Measurements from ENCODE around the gene ATRNL1.
"Not testable (repeated sequence)": the region's sequence is repeated elsewhere in the genome, so short reads cannot be mapped to it uniquely, and the experiment has no call there.

Gene ATRNL1

DNA sequence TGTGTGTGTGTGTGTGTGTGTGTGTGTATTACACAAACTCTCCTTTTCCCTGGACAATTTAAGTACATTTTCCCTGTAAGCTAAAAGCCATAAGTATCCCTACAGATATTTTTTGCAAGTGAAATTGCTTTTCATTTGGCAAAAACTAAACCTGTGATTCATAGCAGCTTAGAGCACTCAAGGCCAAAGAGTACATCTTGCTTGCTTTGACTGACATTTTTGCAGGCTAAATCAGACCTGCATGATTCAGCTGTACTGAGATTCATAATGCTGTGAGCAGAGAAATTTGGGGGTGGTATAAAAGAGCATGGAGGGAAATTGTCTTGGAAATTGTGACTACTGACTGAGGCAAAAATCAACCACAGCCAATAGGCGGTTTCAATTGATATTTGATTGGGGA is 679.4 kb downstream of the ATRNL1 start:
- DNase-seq, result no peak

DNA sequence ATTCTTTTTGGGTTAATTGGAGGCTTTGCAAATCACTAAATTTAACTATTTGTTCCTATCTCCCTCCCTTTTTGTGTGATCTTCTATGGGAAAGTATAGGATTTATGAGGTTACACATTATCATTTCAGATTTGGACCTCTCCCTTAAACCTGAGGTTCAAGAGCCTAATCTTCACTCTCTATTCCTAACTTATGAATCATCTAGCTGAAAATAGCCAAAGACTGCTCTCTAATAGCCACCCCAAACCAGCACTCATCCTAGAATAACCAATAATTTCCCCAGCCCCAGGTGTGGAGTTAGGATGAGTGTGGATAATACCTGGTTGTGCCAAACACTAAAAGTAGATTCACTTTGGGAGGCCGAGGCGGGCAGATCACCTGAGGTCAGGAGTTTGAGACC is 680.7 kb downstream of the ATRNL1 start:
- no peak for DNase-seq

DNA sequence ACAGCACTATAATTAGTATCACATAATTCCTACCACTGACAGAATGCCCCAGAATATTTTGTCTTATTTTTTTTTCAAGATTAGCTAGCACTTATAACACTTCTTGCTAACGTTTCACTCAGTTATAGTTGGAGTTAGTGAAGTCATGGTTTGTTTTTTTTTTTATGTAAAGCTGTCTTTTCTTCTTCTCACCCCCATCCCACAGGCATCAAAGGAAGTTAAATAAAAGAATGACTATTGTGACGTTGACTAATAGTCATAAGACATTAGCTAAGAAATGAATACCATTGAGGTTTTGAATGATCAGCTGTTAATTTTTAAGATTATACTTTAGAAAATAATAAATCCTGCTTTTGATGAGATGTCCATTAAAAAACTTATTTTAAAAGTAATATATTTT is 681.6 kb downstream of the ATRNL1 start:
- DNase-seq, result no peak

DNA sequence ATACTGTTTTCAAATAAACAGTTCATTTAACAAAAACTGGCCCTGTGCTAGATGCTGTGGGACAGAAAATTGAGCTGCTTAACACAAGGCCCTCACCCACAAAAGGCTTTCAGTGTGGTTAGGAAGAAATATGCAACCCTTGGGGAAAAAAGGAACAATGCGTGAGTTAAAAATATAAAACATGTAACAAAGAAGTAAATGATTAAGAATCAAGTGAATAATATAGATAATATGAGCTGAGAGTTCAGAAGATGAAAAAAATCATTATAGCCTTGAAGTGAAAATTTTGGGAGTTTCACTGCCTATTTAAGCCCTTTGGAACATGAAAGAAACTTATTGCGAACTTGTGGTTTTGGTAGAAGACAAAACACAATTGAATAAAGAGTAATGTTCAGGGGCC is 684.5 kb downstream of the ATRNL1 start:
- no peak for DNase-seq

DNA sequence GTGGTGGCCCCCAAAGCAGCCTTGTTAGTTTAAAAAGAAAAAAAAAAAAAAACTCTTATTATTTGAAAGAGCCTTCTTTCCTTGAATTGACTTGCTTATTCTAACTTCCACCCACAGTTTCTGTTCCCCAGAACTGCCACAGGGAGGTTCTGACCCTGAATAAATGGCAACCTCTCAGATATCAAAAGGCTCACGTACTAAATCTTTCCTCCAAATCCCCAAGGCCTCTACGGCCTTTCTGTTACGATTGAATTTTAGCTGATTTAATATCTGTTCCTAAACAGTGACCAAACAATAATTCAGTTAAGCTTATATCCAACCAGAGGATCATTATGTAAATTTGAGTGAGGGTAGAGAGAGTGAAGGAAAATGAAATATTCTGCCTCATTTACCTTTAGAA is 697.1 kb downstream of the ATRNL1 start:
- DNase-seq, result no peak

DNA sequence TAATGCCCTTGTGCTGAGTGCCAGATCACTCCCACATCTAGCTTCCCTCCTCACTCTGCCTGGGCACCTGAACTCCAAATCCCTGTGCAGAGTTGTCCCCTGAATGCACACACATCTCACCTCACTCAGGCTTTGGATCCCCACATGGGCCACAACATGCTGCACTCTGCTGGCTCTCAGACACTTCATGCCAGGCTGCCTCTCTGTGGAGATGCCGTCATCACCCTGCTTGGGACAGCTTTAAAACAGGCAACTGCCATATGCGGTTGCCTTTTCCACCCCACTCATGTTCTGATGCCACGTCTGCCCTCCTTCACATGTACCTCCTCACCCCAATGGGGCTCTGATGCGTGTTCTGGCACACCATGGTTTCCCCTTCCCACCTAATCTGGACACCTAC is 702.8 kb downstream of the ATRNL1 start:
- DNase-seq, result no peak

DNA sequence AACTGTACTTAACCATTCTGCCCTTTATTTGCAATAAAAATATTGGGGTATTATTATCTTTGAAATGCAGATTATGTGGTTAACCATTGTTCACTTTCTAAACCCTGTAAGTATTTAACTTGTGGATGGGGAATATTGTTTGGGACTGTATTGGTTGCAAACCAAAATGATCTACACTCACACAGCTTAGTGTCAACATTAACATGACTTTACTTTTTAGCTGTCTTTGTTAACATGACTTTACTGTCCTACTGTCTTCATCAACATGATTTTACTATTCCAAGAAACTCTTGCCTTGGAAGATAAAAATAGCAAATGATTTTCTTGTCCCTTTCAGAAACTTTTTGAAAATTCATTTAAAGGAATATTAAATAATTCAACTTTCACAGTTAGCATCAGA is 708.3 kb downstream of the ATRNL1 start:
- no peak for DNase-seq

DNA sequence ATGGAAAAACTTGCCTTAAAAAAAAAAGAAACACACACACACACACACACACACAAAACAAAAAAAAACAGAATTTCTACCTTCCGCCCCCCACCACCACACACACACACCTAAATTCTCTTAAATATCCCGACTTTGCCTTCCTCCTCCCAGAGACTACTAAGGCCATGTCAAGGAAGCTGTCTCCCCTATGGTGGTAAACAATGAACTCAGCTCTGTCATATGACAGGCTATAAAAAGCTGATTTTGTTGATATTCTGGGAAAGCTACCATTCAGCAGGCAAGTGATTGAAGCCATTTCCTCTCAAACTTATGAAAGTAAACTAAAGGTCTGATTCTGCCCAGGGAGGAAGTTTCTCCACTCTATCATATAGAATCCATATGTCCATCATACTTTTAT is 708.8 kb downstream of the ATRNL1 start:
- no peak for DNase-seq

DNA sequence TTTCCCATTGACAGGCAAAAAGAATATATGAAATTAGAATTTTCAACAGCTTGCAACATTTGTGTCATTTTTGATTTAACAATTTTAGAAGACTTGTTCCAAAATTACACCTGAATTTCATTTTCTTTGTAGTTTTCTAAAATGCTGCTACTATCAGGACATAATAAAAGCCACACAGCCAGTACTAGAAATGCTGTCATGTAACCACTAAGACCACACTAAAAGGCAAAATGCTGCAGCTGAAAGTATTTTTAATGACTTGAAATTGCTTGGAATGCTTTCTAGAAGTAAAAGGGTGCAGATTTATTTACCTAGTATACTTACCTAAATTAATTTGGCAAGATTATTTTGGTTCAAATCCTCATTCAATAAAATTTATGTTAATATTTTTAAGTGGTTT is 709.7 kb downstream of the ATRNL1 start:
- DNase-seq, result no peak

DNA sequence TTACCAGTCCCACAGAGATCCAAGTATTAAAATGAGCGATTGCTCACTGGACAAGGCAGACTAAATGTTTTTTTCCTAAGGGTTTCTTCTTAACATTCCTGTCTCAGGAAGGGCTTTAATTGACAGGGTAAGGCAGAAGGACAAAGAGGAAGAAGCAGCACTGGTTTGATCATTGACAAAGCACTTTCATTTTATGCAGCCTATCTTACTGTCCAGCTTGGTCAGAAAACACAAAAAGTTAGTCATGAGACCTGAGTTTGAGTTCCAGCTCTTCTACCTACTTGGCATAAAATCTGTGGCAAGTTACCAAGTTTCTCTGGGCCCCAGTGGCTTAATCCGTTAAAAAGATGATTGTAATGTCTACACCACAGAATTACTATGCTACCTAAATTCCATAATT is 721.4 kb downstream of the ATRNL1 start:
- no peak for DNase-seq

DNA sequence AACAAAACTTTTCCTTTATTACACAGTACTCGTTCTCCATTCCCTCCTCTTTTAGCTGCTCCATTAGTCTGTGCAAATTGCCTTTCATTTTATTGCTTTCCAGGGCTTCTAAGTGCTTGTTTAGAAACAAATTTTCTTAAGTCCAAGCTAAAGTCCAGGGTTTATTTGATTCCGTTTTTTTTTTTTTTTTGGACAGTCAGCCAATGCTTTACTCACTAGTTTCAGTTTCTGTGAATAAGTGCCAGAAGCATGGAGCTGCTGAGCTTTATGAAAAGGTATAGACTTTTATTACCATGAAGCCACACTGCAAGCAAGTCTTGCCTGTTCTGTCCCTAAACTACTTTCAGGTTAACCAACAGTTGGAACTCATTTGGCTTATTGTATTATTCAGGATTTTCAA is 724.8 kb downstream of the ATRNL1 start:
- DNase-seq, result no peak

DNA sequence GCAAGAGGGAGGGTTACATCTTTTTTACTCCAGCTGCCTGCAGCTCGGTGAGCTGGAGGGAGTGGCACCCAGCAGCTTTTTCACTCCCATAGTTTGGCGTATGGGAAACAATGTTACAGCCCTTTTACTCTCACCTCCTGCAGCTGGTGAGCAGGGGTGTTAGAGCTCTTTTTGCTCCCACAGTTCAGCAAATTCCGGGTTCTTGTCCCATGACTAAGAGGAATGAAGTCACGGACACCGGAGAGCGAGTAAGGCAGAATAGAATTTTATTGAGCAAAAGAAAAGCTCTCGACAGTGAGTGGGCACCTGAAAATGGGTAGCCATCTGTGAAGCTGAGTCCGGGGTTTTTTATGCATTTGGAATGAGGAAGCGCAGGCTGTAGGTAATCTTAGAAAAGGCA is 733.2 kb downstream of the ATRNL1 start:
- no peak for DNase-seq

DNA sequence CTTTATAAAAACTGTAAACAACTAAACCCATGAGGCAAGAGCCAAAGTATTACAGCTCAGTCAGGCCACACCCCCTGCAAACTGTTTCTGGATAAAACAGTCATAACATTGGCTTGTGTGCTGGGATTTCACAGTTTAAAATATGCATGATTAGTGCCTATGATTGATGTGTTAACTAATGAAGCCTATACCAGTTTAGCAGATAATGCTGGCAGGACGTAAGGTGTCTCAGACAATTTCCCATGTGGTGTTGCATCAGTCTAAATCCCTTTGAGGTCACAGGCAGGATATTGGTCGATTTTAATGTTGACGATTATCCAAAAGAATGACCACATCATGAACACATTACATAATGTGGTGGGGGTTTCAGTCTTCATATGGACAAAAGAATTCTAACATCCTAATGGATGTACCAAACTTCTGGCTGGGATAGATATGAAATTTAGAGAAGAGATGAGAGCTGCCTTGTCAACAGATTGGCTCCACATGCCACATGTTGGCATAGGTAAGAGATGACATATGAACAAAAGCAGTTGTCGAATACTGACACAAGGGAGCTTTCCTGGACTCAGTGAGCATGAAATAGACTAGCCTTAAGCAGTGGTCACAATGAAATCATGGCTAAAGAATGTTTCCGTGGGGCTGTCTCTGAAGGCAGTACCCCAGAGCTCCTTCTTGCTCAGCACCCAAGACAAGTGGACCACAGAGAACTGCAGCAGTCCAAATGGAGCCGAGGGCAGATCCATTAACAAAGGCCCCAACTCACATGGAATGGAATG is 734.3 kb downstream of the ATRNL1 start:
- no peak for DNase-seq

DNA sequence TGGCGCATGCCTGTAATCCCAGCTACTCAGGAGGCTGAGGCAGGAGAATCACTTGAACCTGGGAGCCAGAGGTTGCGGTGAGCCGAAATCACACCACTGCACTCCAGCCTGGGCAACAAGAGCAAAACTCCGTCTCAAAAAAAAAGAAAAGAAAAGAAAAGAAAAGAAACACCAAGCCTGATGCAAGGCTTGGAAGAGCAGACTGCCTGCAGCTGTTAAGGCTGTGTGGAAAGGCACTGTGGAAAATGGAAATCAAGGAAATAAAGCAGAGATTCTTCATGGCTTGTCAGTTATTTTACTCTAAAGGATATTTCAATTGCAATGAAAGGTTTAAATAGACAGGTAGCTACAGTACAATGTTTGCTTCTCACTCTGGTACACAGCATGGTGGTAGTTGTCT is 735.0 kb downstream of the ATRNL1 start:
- not testable (repeated sequence) for DNase-seq

DNA sequence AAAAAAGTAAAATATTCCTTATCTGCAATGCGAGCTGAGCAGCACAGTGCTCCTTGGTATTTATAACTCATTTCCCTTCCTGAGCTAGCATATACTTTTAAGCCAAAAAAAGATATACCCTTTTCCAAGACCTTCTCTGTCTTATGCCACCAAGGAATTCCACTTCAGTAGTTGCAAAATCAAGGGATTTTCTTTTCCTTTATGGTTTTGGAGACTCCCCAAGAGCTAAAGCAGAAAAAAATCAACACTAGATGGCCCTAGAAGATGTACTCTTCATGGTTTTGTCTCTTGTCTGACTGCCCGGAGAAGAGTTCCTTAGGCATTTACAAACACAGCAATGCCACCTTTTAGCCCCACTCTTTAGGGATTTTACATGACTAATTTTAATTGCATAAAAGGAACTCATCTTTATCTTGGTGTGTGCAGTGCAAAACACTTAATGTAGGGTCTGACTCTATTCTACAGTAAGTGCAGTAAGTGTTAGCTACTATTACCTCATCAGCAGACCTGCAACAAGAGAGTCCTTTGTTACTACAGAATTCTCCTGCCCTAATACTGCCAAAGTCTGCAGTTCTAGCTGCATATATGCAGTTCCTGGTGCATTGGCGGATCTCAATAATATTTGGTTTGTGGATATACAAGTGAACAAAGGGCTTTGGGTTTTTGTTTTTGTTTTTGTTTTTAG is 736.5 kb downstream of the ATRNL1 start:
- no peak for DNase-seq

DNA sequence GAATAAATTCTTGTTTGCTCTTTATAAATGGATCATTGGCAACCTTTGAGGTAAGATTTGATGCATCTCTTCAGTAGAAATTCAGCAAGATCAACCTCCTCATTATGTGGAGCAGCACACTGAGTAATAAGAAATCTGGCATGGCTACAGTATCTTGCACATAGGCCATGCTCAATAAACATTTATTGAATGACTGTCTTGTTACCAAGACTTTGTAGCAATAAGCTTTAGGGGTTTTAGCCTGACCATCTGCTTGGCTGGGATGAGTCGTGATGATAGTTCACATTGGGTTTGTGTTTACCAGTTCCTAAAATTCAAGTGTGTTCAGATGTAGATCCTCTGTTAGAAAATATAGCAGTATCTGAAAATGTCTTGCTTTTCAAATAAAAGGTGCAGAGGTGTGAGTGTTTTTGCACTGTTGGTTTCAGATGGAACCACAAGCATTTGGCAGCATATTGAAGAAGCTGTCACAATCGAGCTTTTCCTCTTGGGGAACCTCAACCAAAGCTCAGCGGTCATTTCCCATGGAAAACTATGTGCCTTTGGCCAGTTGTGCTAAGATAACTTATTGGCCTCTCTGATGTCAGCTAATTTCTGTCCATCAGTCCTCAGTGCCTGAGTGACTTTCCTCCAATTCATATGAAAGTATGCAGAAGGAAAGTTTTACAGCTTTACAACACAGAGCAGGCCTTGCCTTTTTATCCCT is 737.3 kb downstream of the ATRNL1 start:
- no peak for DNase-seq

DNA sequence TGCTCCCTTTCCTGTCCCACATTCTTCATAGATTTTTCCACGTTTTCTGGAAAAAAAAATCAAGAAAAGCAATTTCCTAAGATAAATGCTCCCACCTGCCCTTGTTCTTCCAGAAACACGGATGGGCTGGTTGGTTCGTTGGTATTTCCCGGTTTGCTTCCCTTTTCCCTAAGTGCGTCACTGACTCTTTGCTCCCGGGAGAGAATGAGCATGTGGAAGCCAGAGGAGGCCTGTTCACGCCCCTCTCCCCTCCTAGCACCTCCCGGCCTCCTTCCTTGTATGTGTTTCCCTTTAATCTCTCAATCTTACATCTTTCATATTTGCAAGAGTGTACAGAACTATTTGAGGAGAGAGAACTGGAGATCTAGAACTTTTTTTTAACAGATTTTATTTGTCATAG is 737.9 kb downstream of the ATRNL1 start:
- no peak for DNase-seq

DNA sequence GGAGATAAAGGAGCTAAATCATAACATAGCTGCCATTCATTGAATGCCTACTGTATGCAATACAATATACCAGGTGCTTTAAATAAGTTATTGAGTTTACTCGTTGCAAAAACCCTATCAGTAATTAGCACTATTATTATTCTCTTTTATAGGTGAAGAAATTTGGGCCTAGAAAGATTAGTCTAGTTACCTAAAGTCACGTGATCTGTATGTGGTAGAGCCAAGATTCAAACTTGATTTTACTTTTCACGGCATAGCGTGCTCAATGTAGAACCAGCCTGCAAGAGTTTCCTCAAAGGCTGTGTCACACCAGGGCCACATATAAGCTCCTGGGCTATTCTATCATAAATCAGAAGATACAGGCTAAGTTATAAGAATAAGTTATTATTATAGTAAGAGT is 740.0 kb downstream of the ATRNL1 start:
- DNase-seq, result no peak

DNA sequence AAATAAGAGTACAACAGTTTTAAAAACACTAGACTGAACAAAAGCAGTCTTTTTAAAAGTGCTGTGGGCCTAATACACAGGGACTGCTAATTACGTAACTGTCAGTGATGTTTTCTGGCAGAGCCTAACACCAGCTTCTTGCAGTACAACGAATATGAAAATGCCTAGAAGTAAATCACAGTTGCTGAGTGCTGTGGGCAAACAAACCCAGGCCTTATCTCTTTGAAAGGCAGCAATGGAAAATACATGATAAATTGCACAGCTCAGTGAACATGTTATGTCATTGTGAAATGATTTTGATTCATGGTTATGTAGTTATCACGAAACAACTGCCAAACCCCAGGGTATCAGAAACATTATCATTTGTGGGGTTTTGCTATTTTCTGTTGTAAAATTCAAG is 751.4 kb downstream of the ATRNL1 start:
- no peak for DNase-seq

DNA sequence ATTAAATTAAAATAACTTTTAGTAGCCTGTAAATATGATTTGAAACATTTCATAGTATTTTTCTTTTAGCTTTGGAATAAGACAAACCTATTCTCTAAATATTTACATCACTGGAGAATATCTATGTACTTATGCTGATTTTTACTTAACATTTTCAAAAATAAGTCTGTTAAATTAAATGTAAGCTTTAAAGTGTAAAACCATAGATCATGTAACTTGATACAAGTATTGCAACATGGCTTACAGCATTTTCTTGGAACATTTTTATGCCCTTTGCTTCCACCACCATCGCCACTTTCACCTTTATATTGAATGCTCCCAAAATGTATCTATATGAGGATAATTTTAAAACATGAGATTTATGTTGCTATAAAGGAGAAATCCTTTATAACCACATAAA is 752.8 kb downstream of the ATRNL1 start:
- DNase-seq, result no peak

DNA sequence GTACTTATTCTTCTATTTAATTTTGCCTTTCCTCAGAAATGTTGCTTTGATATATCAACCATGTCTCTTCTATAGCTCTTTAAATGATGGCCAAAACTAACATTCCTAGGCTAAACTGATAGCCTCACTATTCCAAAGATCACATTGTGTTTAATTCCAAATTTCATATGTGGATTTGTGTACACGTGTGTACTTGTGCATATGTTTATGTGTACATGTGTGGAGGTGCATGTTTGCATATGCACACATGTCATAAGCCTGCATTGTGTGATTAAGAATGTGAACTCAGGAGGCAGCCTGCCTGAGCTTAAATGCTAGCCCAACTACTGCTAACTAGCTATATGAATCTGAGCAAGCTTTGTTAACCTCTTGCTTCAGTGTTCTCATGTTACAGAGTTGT is 753.4 kb downstream of the ATRNL1 start:
- DNase-seq, result no peak

DNA sequence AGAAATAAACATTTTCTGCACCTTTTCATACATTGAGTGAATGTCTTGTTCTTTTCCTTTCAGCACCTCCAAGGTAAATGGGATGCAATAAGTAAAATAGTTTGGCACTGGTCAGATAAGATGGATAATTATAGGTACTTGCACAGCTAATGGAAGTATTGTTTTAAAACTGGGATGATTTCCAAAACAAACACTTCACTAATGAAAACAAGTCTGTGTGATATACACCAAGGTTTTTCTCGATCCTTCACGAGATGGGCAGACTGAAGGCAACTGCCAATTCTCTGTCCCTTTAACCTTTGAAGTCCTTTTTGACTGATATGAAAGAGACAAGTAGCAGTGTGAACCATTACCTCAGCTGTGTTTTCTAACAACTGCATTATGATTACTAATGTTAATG is 756.0 kb downstream of the ATRNL1 start:
- DNase-seq, result no peak

DNA sequence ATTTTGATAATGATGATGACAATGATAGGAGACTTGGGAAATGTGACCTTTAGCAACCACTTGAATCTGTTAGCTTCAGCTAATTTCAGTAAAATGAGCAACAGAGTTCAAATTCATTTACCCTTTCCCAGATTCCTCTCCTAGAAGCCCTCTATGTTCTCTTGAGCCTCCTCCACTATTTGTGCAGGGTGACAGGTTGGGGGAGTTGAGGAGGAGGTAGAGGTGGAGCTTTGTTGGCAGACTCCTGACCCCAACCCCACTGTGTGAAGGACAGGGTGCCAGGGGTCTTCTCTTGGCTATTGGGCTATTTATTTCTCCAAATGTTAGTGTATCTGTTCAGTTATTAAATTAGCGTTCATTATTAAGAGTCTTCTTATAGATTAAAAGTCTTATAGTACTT is 757.5 kb downstream of the ATRNL1 start:
- DNase-seq, result no peak

DNA sequence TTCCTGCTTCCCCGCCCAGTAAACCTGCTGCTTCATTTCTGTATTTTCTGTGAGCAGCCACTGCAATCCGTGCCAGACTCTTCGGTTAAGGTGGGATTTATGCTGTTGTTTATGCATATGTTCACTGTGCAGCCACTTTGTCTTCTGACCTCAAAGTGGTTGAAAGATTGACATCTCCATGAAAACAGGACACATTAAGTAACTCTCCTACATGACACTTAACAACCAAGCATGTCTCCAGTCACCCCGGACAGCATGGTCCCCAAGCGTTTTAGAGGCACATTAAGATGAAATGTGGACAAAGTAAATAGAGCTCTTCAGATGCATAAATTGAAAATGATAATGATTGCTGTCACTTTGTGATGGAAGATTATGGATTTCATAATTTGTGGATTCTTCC is 758.5 kb downstream of the ATRNL1 start:
- no peak for DNase-seq

Measured in central memory CD4-positive, alpha-beta T cell (primary cell).